Keratinocyte (primary cell): ENCODE data around the gene CBX7. TPM values are rescaled to one million over a fixed set of nuclear protein-coding genes. Genes with fewer than 3 reads are reported as not detected.

Experiments
- DNase-seq: peaks from one replicate; pipeline ENCODE4 v3.0.0-alpha.2; 2011; ENCODE audit warnings: low read depth, missing footprints, low spot score
- FAIRE-seq: peaks from 2 replicates; lab custom pipeline; 2011; peaks lifted over from hg19 to GRCh38; lab: Jason Lieb, UNC
- H2AFZ ChIP-seq: 2 replicates; pipeline ENCODE4 v1.6.0; 2012; ENCODE audit warnings: low read length, control low read depth, inconsistent platforms; ENCODE audit not compliant: control insufficient read depth
- H3K27ac ChIP-seq: 2 replicates; pipeline ENCODE4 v1.5.1; 2011; ENCODE audit warnings: low read length; ENCODE audit not compliant: control insufficient read depth, insufficient read depth
- H3K27me3 ChIP-seq: 3 replicates; pipeline ENCODE4 v1.6.0; 2011; ENCODE audit warnings: low read length; ENCODE audit not compliant: control insufficient read depth, insufficient read depth; ENCODE audit errors: extremely low read depth
- H3K36me3 ChIP-seq, 2 experiments: 2 replicates in 1 of 2; 3 replicates in 1 of 2; pipeline ENCODE4 v1.5.1; 2011; ENCODE audit warnings: low read length in 2 of 2, mild to moderate bottlenecking in 1 of 2; ENCODE audit not compliant: control insufficient read depth in 2 of 2, insufficient read depth in 2 of 2; ENCODE audit errors: extremely low read depth in 1 of 2
- H3K4me1 ChIP-seq: 3 replicates; pipeline ENCODE4 v1.5.1; 2011; ENCODE audit warnings: low read length; ENCODE audit not compliant: control insufficient read depth, insufficient read depth; ENCODE audit errors: extremely low read depth
- H3K4me2 ChIP-seq: 3 replicates; pipeline ENCODE4 v1.6.0; 2011; ENCODE audit warnings: low read depth, low read length; ENCODE audit not compliant: control insufficient read depth, insufficient read depth; ENCODE audit errors: extremely low read depth
- H3K4me3 ChIP-seq, 3 experiments: fragments of 200-600 bp in 1 of 3; sonication (generic) in 1 of 3; 2 replicates in 2 of 3; 3 replicates in 1 of 3; pipeline ENCODE4 v1.5.1; 2011 to 2016; ENCODE audit warnings: low read length in 3 of 3, mild to moderate bottlenecking in 3 of 3, control low read depth in 2 of 3, inconsistent platforms in 1 of 3, low read depth in 1 of 3, mixed read lengths in 1 of 3, mixed run types in 1 of 3, moderate library complexity in 1 of 3; ENCODE audit not compliant: control insufficient read depth in 2 of 3, insufficient read depth in 2 of 3; ENCODE audit errors: extremely low read depth in 1 of 3
- H3K79me2 ChIP-seq: 2 replicates; pipeline ENCODE4 v1.6.0; 2012; ENCODE audit warnings: low read length; ENCODE audit not compliant: control insufficient read depth, insufficient read depth
- H3K9ac ChIP-seq: 3 replicates; pipeline ENCODE4 v1.6.0; 2011; ENCODE audit warnings: low read length; ENCODE audit not compliant: control insufficient read depth, insufficient read depth; ENCODE audit errors: extremely low read depth
- H3K9me1 ChIP-seq: 3 replicates; pipeline ENCODE4 v1.6.0; 2011; ENCODE audit warnings: low read length; ENCODE audit not compliant: control insufficient read depth, insufficient read depth; ENCODE audit errors: extremely low read depth
- H3K9me3 ChIP-seq: 2 replicates; pipeline ENCODE4 v1.5.1; 2012; ENCODE audit warnings: low read depth, low read length; ENCODE audit not compliant: control insufficient read depth
- H4K20me1 ChIP-seq: 3 replicates; pipeline ENCODE4 v1.6.0; 2011; ENCODE audit warnings: low read length; ENCODE audit not compliant: control insufficient read depth, insufficient read depth; ENCODE audit errors: extremely low read depth
- CTCF ChIP-seq, 3 experiments: IDR thresholded peaks in 1 of 3; conservative IDR thresholded peaks in 1 of 3; optimal IDR thresholded peaks in 1 of 3; 2 replicates in 2 of 3; 3 replicates in 1 of 3; pipeline versions ENCODE3 to v1.5.1; 2011; ENCODE audit warnings: low read length in 3 of 3, mild to moderate bottlenecking in 3 of 3, moderate library complexity in 2 of 3, control low read depth in 1 of 3, inconsistent platforms in 1 of 3; ENCODE audit not compliant: insufficient read depth in 2 of 3; ENCODE audit errors: extremely low read depth in 1 of 3
- EZH2 ChIP-seq: IDR thresholded peaks from one replicate; pipeline ENCODE4 v1.6.1; 2012; ENCODE audit warnings: inconsistent platforms, mild to moderate bottlenecking, low read length, moderate library complexity
- dilution Hi-C: fragments of 300-500 bp; cut with MboI; formaldehyde crosslinking; loops from one replicate; pipeline ENCODE4 v1.7.0; 2020; ENCODE audit warnings: low sequenced_read_pairs; ENCODE audit not compliant: extremely low pct_ligation_motif_present
- polyA plus RNA-seq, 5 experiments: library from polyadenylated mRNA; depleted of rRNA in 3 of 5; stranded (reverse) in 3 of 5; stranded (forward) in 1 of 5; unstranded in 1 of 5; fragments of >200 nt; gene quantifications; 1 replicate in 1 of 5; 2 replicates in 3 of 5; 3 replicates in 1 of 5; pipeline versions ENCODE4 v1.2.1 to v1.2.3, GENCODE V29; 2011 to 2012; ENCODE audit warnings: missing spikeins in 2 of 5, low read depth in 1 of 5, low replicate concordance in 1 of 5

The CBX7 gene
- polyA plus RNA-seq, 1 donor (not counting 4 experiments of a cell fraction or from before 2014, with no cell fraction given), result 1.3 TPM

GRCh38 chr22:39139933-39140332, 12.5 kb downstream of the CBX7 start:
- TF ChIP-seq EZH2 (no peak), CTCF (optimal IDR thresholded peaks at IDR 0.05 in 1 of 3, IDR thresholded peaks at IDR 0.05 in 1 of 3, conservative IDR thresholded peaks at IDR 0.05 in 1 of 3; ENCODE audit: extremely low read depth in 1 of 3, insufficient read depth in 2 of 3, low read length in 3 of 3) (no peak)
- dilution Hi-C loops, result no loop called here
- Histone ChIP-seq H4K20me1 (no peaks in the 10 kb centered on the region), H3K9me3 (no peaks in the 10 kb centered on the region), H3K79me2 (no peaks in the 10 kb centered on the region), H3K4me1 (peaks cover 8% of the 10 kb centered on the region), H3K4me3 (no peak overlapping the region), H2AFZ (no peak overlapping the region), H3K4me2 (no peak overlapping the region), H3K9me1 (no peaks in the 10 kb centered on the region), H3K27me3 (peaks cover 2% of the 10 kb centered on the region), H3K36me3 (no peaks in the 10 kb centered on the region), H3K27ac (no peak overlapping the region), H3K9ac (no peak overlapping the region)
- DNase-seq, result no peak
- no peak for FAIRE-seq

GRCh38 chr22:39138357-39138997, 14.0 kb downstream of the CBX7 start:
- H3K4me2 ChIP-seq, result no peak overlapping the region
- no peak overlapping the region for H3K4me3 ChIP-seq
- FAIRE-seq (no peak), DNase-seq (no peak)
- H2AFZ ChIP-seq, result no peak overlapping the region
- no peak overlapping the region for H3K27ac ChIP-seq
- peaks cover 3% of the 10 kb centered on the region for H3K27me3 ChIP-seq
- H3K4me1 ChIP-seq, result no peaks in the 10 kb centered on the region
- no peaks in the 10 kb centered on the region for H3K9me1 ChIP-seq
- no peaks in the 10 kb centered on the region for H3K9me3 ChIP-seq
- dilution Hi-C loops, result no loop called here
- H4K20me1 ChIP-seq, result no peaks in the 10 kb centered on the region
- no peaks in the 10 kb centered on the region for H3K36me3 ChIP-seq
- TF ChIP-seq EZH2 (no peak), CTCF (optimal IDR thresholded peaks at IDR 0.05 in 1 of 3, IDR thresholded peaks at IDR 0.05 in 1 of 3, conservative IDR thresholded peaks at IDR 0.05 in 1 of 3; ENCODE audit: extremely low read depth in 1 of 3, insufficient read depth in 2 of 3, low read length in 3 of 3) (no peak)
- H3K79me2 ChIP-seq, result no peaks in the 10 kb centered on the region
- no peak overlapping the region for H3K9ac ChIP-seq
